ENCODE measurements around the gene TPCN1. TPM values are rescaled to one million over a fixed set of nuclear protein-coding genes. Genes with fewer than 3 reads are reported as not detected.

TPCN1 gene
- total and polyA plus RNA-seq, 2 of the 8 experiments (the other 6 are each of a cell fraction or from before 2014, with no cell fraction given), result 14.9 to 21.4 TPM

DNA sequence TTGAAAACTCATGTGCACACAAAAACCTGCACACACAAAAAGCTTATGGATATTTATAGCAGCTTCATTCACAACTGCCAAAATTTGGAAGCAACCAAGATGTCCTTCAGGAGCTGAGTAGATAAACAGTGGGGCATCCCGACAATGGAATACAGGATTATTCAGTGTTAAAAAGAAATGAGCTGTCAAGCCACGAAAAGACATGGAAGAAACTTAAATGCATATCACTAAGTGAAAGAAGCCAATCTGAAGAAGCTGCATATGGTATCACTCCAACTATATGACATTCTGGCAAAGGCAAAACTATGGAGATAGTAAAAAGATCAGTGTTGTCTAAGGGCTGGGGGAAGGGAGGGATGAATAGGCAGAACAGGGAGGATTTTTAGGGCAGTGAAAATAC is 5.2 kb upstream of the TPCN1 start:
- H3K9me3 ChIP-seq (ENCODE audit: insufficient read depth in 2 of 2, low read depth in 1 of 2, low read length in 1 of 2), result no peaks in the 10 kb centered on the region
- FAIRE-seq (no peak), DNase-seq (ENCODE audit: low read depth in 1 of 2, low spot score in 2 of 2) (no peak)
- H4K91ac ChIP-seq (replicated peaks; ENCODE audit: insufficient read length, low read length), result no peak overlapping the region
- H2BK12ac ChIP-seq (ENCODE audit: low read depth, low read length), result no peak overlapping the region
- no peak overlapping the region for H3K4ac ChIP-seq (replicated peaks; ENCODE audit: insufficient read length, low read depth, low read length)
- H4K5ac ChIP-seq (ENCODE audit: insufficient read length, low read depth, low read length), result no peak overlapping the region
- H3K9ac ChIP-seq (replicated peaks in 1 of 4; ENCODE audit: extremely low read depth in 1 of 4, low read depth in 3 of 4, low read length in 3 of 4), result no peak overlapping the region
- no peak overlapping the region for H3K14ac ChIP-seq (ENCODE audit: insufficient read length)
- WGBS, 2 experiments (ENCODE audit: extremely low coverage in 1 of 2, insufficient coverage in 1 of 2, insufficient read length in 1 of 2, insufficient replicate concordance in 2 of 2, low coverage in 1 of 2, low lambda C conversion rate in 2 of 2, missing lambda C conversion rate in 1 of 2), result 71% methylated on average over 2 of the region's 2 CpGs; no CpG with 5 or more reads in 1 of the 2 experiments
- no peaks in the 10 kb centered on the region for H3K79me1 ChIP-seq (ENCODE audit: low read depth, low read length)
- no peaks in the 10 kb centered on the region for H3K36me3 ChIP-seq (ENCODE audit: control insufficient read depth in 2 of 4, insufficient read depth in 4 of 4, low read length in 3 of 4)
- no peak overlapping the region for H2BK120ac ChIP-seq (replicated peaks; ENCODE audit: low read depth, low read length)
- H2AK5ac ChIP-seq (ENCODE audit: low read depth, low read length), result no peak overlapping the region
- no peaks in the 10 kb centered on the region for H3K27me3 ChIP-seq (replicated peaks in 1 of 4; ENCODE audit: control insufficient read depth in 3 of 4, extremely low read depth in 1 of 4, insufficient read depth in 3 of 4, low read length in 3 of 4)
- TF ChIP-seq EP300 (IDR thresholded peaks at IDR 0.05; ENCODE audit: borderline replicate concordance in 1 of 2, low read depth in 2 of 2, low read length in 2 of 2) (no peak), GTF2F1 (IDR thresholded peaks at IDR 0.05; ENCODE audit: borderline replicate concordance, low read depth, low read length) (no peak), POU5F1 (IDR thresholded peaks at IDR 0.05; ENCODE audit: low read depth, low read length) (no peak), PHF8 (conservative IDR thresholded peaks at IDR 0.05; ENCODE audit: low read depth, low read length) (no peak), POLR2A (IDR thresholded peaks at IDR 0.05; ENCODE audit: control extremely low read depth in 1 of 2, low read depth in 2 of 2, low read length in 2 of 2) (no peak), CHD1 (IDR thresholded peaks at IDR 0.05; ENCODE audit: low read depth, low read length) (no peak), RNF2 (IDR thresholded peaks at IDR 0.05; ENCODE audit: borderline replicate concordance, low read depth, low read length, missing control alignments, poor library complexity, severe bottlenecking) (no peak), JUN (IDR thresholded peaks at IDR 0.05; ENCODE audit: low read depth, low read length) (no peak), HDAC2 (IDR thresholded peaks at IDR 0.05; ENCODE audit: borderline replicate concordance in 1 of 2, low read depth in 2 of 2, low read length in 2 of 2) (no peak), CTBP2 (IDR thresholded peaks at IDR 0.05; ENCODE audit: borderline replicate concordance, insufficient read depth, insufficient read length, low read length) (no peak), CEBPB (IDR thresholded peaks at IDR 0.05; ENCODE audit: low read depth, low read length) (no peak), HDAC6 (IDR thresholded peaks at IDR 0.05; ENCODE audit: low read depth, low read length) (no peak), ZNF274 (IDR thresholded peaks at IDR 0.05; ENCODE audit: borderline replicate concordance, extremely low read depth, low read length) (no peak)
- H3K23ac ChIP-seq (ENCODE audit: insufficient read length), result no peak overlapping the region
- ChIA-PET POLR2A (ENCODE audit: partially characterized antibody) (no interaction called here), CTCF (ENCODE audit: partially characterized antibody) (no interaction called here)
- H3K18ac ChIP-seq (ENCODE audit: extremely low read depth, low read length), result no peak overlapping the region
- H3K56ac ChIP-seq (replicated peaks; ENCODE audit: insufficient read length, low read depth, low read length), result no peak overlapping the region
- H3K79me2 ChIP-seq (ENCODE audit: control insufficient read depth in 1 of 2, insufficient read depth in 2 of 2, low read length in 2 of 2), result no peaks in the 10 kb centered on the region
- H3K27ac ChIP-seq (ENCODE audit: low read depth, low read length), result no peak overlapping the region
- H2BK15ac ChIP-seq (ENCODE audit: low read length), result no peak overlapping the region
- H3K4me2 ChIP-seq (ENCODE audit: insufficient read depth in 1 of 2, low read depth in 2 of 2, low read length in 2 of 2), result no peak overlapping the region
- no peak overlapping the region for H2BK5ac ChIP-seq (ENCODE audit: low read depth, low read length)
- H4K20me1 ChIP-seq (replicated peaks in 1 of 2; ENCODE audit: control insufficient read depth in 1 of 2, insufficient read depth in 2 of 2, low read length in 2 of 2), result no peaks in the 10 kb centered on the region
- H2AFZ ChIP-seq (ENCODE audit: low read length), result no peak overlapping the region
- H4K8ac ChIP-seq (ENCODE audit: extremely low read depth, insufficient read depth, low read length), result no peak overlapping the region
- H2BK20ac ChIP-seq (ENCODE audit: low read length), result no peak overlapping the region
- peaks cover 4% of the 10 kb centered on the region for H3K23me2 ChIP-seq (ENCODE audit: low read depth, low read length)
- no peak overlapping the region for H3K4me3 ChIP-seq (ENCODE audit: extremely low read depth in 1 of 4, insufficient read depth in 2 of 4, low read depth in 3 of 4, low read length in 4 of 4)
- H3K4me1 ChIP-seq (replicated peaks in 1 of 4; ENCODE audit: control insufficient read depth in 3 of 4, insufficient read depth in 4 of 4, low read length in 3 of 4), result peaks cover 0 to 2% (median 0%) of the 10 kb centered on the region in 4 experiments; a peak in 2 of 7 replicates

Data from H1 (cell line).